Measurements from ENCODE around the gene SLC38A7. TPM values are rescaled to one million over a fixed set of nuclear protein-coding genes. Genes with fewer than 3 reads are reported as not detected.

SLC38A7 gene
- total and polyA plus RNA-seq, 2 experiments from 2014 or later, result 13.9 to 27.8 TPM

GRCh38 chr16:58678269-58678668 lies 6.3 kb downstream of the SLC38A7 start (continued):
- TF ChIP-seq CTCF (conservative IDR thresholded peaks at IDR 0.05; ENCODE audit: low read depth in 2 of 2) (no peak), ETS1 (IDR thresholded peaks at IDR 0.05) (no peak), ZNF114 (CRISPR knock-in tag; IDR thresholded peaks at IDR 0.05) (no peak), ZNF331 (CRISPR knock-in tag; IDR thresholded peaks at IDR 0.05; ENCODE audit: low read depth) (no peak), REST (IDR thresholded peaks at IDR 0.05; ENCODE audit: unreplicated experiment) (no peak), EZH2 (IDR thresholded peaks at IDR 0.05; ENCODE audit: low read depth, unreplicated experiment) (no peak)

- no peak for DNase-seq (ENCODE audit: low spot score)
- no peak for ATAC-seq
- H3K4me3 Mint-ChIP-seq, result no peak overlapping the region
- H3K4me1 ChIP-seq (ENCODE audit: insufficient read depth), result no peaks in the 10 kb centered on the region
- no peaks in the 10 kb centered on the region; the same call in 1 of the 2 replicates for H3K36me3 ChIP-seq (ENCODE audit: insufficient read depth)
- H3K79me2 ChIP-seq (replicated peaks; ENCODE audit: insufficient read depth), result no peaks in the 10 kb centered on the region
- H3K27me3 Mint-ChIP-seq (ENCODE audit: insufficient read depth, low read depth, poor library complexity), result peaks cover 8% of the 10 kb centered on the region
- H4K20me1 ChIP-seq (replicated peaks; ENCODE audit: insufficient read depth), result no peaks in the 10 kb centered on the region
- no peaks in the 10 kb centered on the region for H3F3A ChIP-seq (replicated peaks; ENCODE audit: low read depth)
- no peaks in the 10 kb centered on the region for H3K9me2 ChIP-seq (ENCODE audit: insufficient read depth)
- no peak overlapping the region for H3K4me2 ChIP-seq
- no peaks in the 10 kb centered on the region for H3K9me3 Mint-ChIP-seq
- no peak overlapping the region for H3K27ac Mint-ChIP-seq
- H2AFZ ChIP-seq, result no peak overlapping the region
- H3K4me1 Mint-ChIP-seq, result no peaks in the 10 kb centered on the region
- H3K36me3 Mint-ChIP-seq (ENCODE audit: low read depth), result peaks cover 37% of the 10 kb centered on the region
- no peak overlapping the region for H3K4me3 ChIP-seq
- H3K27ac ChIP-seq (ENCODE audit: low read depth), result no peak overlapping the region
- H3K27me3 ChIP-seq (ENCODE audit: insufficient read depth), result no peaks in the 10 kb centered on the region
- TF ChIP-seq ETS1 (IDR thresholded peaks at IDR 0.05) (no peak), ZNF331 (CRISPR knock-in tag; IDR thresholded peaks at IDR 0.05; ENCODE audit: low read depth) (no peak), ZNF462 (CRISPR knock-in tag; IDR thresholded peaks at IDR 0.05) (no peak), ZNF114 (CRISPR knock-in tag; IDR thresholded peaks at IDR 0.05) (no peak), NANOG (IDR thresholded peaks at IDR 0.05; ENCODE audit: borderline replicate concordance) (no peak), STAT1 (IDR thresholded peaks at IDR 0.05; ENCODE audit: unreplicated experiment) (no peak), POLR2AphosphoS5 (IDR thresholded peaks at IDR 0.05; ENCODE audit: low read depth) (no peak)
Measured at GRCh38 chr16:58670946-58671583, 13.5 kb downstream of the SLC38A7 start.
